ENCODE data around the gene UBE2Q1. TPM values are rescaled to one million over a fixed set of nuclear protein-coding genes. Genes with fewer than 3 reads are reported as not detected.
A peak's percentile ranks its signal among the peaks of the same experiment; 100 is the strongest.

Gene UBE2Q1
- total and polyA plus RNA-seq, 2 of the 8 experiments (the other 6 are each of a cell fraction or from before 2014, with no cell fraction given): 13.2 to 95.8 TPM

- TF ChIP-seq, protein P1, sequence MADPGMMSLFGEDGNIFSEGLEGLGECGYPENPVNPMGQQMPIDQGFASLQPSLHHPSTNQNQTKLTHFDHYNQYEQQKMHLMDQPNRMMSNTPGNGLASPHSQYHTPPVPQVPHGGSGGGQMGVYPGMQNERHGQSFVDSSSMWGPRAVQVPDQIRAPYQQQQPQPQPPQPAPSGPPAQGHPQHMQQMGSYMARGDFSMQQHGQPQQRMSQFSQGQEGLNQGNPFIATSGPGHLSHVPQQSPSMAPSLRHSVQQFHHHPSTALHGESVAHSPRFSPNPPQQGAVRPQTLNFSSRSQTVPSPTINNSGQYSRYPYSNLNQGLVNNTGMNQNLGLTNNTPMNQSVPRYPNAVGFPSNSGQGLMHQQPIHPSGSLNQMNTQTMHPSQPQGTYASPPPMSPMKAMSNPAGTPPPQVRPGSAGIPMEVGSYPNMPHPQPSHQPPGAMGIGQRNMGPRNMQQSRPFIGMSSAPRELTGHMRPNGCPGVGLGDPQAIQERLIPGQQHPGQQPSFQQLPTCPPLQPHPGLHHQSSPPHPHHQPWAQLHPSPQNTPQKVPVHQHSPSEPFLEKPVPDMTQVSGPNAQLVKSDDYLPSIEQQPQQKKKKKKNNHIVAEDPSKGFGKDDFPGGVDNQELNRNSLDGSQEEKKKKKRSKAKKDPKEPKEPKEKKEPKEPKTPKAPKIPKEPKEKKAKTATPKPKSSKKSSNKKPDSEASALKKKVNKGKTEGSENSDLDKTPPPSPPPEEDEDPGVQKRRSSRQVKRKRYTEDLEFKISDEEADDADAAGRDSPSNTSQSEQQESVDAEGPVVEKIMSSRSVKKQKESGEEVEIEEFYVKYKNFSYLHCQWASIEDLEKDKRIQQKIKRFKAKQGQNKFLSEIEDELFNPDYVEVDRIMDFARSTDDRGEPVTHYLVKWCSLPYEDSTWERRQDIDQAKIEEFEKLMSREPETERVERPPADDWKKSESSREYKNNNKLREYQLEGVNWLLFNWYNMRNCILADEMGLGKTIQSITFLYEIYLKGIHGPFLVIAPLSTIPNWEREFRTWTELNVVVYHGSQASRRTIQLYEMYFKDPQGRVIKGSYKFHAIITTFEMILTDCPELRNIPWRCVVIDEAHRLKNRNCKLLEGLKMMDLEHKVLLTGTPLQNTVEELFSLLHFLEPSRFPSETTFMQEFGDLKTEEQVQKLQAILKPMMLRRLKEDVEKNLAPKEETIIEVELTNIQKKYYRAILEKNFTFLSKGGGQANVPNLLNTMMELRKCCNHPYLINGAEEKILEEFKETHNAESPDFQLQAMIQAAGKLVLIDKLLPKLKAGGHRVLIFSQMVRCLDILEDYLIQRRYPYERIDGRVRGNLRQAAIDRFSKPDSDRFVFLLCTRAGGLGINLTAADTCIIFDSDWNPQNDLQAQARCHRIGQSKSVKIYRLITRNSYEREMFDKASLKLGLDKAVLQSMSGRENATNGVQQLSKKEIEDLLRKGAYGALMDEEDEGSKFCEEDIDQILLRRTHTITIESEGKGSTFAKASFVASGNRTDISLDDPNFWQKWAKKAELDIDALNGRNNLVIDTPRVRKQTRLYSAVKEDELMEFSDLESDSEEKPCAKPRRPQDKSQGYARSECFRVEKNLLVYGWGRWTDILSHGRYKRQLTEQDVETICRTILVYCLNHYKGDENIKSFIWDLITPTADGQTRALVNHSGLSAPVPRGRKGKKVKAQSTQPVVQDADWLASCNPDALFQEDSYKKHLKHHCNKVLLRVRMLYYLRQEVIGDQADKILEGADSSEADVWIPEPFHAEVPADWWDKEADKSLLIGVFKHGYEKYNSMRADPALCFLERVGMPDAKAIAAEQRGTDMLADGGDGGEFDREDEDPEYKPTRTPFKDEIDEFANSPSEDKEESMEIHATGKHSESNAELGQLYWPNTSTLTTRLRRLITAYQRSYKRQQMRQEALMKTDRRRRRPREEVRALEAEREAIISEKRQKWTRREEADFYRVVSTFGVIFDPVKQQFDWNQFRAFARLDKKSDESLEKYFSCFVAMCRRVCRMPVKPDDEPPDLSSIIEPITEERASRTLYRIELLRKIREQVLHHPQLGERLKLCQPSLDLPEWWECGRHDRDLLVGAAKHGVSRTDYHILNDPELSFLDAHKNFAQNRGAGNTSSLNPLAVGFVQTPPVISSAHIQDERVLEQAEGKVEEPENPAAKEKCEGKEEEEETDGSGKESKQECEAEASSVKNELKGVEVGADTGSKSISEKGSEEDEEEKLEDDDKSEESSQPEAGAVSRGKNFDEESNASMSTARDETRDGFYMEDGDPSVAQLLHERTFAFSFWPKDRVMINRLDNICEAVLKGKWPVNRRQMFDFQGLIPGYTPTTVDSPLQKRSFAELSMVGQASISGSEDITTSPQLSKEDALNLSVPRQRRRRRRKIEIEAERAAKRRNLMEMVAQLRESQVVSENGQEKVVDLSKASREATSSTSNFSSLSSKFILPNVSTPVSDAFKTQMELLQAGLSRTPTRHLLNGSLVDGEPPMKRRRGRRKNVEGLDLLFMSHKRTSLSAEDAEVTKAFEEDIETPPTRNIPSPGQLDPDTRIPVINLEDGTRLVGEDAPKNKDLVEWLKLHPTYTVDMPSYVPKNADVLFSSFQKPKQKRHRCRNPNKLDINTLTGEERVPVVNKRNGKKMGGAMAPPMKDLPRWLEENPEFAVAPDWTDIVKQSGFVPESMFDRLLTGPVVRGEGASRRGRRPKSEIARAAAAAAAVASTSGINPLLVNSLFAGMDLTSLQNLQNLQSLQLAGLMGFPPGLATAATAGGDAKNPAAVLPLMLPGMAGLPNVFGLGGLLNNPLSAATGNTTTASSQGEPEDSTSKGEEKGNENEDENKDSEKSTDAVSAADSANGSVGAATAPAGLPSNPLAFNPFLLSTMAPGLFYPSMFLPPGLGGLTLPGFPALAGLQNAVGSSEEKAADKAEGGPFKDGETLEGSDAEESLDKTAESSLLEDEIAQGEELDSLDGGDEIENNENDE (IDR thresholded peaks at IDR 0.05; ENCODE audit: insufficient replicate concordance, low read length): no peak
- TF ChIP-seq E2F6 (IDR thresholded peaks at IDR 0.05) (peak; percentile 56), MAFK (IDR thresholded peaks at IDR 0.05; ENCODE audit: low read depth, low read length) (no peak), USF2 (IDR thresholded peaks at IDR 0.05; ENCODE audit: low read length) (no peak), TEAD4 (IDR thresholded peaks at IDR 0.05; ENCODE audit: low read depth, low read length) (no peak), CEBPB (IDR thresholded peaks at IDR 0.05; ENCODE audit: low read depth, low read length) (no peak), BACH1 (IDR thresholded peaks at IDR 0.05; ENCODE audit: low read length) (no peak)
- TF ChIP-seq, protein P2, sequence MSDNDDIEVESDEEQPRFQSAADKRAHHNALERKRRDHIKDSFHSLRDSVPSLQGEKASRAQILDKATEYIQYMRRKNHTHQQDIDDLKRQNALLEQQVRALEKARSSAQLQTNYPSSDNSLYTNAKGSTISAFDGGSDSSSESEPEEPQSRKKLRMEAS (IDR thresholded peaks at IDR 0.05): peak; percentile 90
These were observed 9.1 kb upstream of the UBE2Q1 start, which contains the start of gene CHRNB2 (continued) for GRCh38 chr1:154567386-154568156.

All from H1 (cell line).